Measurements from ENCODE around the gene HSPG2.
A peak's percentile ranks its signal among the peaks of the same experiment; 100 is the strongest.
"Not testable (repeated sequence)": the region's sequence is repeated elsewhere in the genome, so short reads cannot be mapped to it uniquely, and the experiment has no call there.

The HSPG2 gene

DNA sequence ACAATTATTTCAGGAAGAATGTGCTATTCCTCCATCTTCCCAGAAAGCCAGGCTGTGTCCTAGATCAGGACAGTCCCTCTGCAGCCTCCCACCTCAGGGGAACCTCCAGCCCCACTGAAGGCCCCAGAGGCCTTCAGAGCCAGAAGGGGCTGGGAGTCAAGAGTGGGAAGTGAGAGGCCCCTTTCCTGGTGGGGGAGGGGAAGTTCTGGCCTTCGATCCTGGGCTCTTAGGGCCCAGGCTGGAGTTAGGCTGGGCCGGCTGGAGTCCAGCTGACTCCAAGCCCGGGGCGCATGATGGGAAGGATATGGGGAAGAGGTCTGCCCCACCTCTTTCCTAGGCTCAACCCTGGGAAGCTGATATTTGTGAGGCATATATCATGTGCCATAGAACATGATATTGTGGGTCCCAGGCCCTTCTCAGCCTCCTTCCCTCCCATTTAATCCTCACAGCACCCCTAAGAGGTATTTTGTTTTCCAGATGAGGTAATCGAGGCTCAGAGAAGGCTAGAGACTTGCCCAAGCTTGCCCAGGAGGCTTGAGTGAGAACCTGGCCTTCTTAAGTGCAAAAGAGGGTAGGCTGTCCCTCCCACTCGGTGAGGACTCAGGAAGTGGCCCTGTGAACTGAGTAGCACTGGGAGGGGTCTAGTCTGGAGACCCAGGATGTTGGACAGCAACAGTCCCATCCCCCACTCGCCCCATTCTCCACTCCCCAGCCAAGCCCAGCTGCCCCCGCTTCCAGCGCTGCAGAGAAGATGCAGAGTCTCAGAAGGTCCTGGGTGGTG is 18.6 kb upstream of the HSPG2 start:
- no peak for DNase-seq (ENCODE audit: low read depth in 2 of 2)

DNA sequence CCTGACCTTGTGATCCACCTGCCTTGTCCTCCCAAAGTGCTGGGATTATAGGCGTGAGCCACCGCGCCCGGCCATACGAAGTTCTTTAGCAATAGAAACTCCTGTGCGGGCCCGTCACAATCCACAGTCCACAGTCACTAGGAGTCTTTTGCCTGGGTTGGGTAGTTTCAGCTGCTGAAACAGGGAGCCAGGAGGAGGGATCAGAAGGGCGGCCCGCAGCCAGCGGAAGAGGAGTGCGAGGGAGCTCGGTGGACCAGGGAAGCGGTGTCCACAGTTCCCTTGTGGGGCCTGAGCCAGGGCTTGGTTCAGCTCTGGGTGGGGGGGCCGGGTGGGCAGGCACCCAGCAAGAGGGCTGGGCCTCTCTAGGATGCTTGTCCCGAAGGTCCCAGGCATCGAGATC is 17.9 kb upstream of the HSPG2 start:
- no peak for DNase-seq (ENCODE audit: low read depth in 2 of 2)

DNA sequence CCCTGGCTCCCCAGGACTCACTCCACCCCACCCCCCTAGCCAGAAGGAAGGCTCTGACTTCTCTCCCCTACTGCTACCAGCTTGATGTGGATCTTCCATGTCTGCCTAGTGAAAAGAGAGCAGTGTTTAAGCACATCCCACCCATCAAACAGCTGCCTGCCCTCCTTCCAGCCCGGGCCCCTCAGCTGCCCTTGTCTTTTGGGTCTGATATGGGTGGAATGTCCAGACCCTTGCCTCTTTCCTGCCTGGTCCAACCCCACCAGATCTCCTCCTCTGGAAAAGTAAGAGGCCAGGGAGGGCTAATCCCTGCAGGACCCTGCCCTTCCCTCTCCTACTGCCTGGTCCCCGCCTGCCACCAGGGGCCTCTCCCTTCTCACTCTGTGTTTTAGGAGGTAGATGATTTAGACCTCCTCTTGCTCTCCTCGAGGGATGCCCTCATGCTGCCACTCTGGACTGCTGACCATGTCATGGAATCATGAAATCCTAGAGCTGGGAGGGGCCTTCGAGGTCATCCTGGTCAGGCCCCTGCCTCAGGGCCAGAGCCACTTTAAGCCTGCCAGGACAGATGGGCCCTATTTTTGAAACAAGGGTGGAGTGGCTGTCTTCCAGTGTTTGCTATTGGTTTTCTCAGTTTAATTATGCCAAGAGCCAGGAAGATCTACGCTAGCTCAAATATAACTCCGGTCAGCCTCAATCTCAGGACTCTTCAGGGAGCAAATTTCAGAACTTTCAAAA is 15.8 kb upstream of the HSPG2 start:
- DNase-seq (ENCODE audit: low read depth in 2 of 2): no peak

DNA sequence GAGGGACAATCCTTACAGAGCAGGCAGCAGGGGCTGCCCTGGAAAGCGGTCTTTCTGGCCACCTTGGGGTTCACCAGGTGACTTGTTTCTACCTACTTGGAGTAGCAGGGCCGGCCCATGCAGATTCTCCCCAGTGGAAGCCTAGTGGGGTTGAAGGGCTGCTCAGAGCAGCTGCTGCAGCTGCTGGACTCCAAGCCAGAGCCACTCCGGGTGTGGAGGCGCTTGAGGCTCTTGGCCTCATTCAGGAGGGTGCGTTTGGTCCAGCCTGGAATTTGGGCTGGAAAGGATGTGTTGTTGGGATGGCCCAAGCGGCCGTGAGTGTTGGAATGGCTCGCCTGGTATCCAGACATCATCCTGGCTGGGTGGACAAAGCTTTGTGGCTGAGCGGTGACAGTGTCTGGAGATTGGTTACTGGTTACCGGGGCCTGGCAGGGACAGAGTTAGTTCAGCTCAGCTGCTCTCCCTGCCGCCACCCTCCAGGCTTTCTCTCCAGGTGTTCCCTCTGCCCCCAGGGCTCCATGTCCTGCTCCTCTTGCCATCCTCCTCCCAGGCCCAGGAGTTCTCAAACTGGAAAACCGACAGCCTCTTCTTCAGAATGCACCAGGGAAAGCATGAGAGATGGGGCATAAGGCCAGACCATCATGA is 14.2 kb upstream of the HSPG2 start:
- no peak for DNase-seq (ENCODE audit: low read depth in 2 of 2)

DNA sequence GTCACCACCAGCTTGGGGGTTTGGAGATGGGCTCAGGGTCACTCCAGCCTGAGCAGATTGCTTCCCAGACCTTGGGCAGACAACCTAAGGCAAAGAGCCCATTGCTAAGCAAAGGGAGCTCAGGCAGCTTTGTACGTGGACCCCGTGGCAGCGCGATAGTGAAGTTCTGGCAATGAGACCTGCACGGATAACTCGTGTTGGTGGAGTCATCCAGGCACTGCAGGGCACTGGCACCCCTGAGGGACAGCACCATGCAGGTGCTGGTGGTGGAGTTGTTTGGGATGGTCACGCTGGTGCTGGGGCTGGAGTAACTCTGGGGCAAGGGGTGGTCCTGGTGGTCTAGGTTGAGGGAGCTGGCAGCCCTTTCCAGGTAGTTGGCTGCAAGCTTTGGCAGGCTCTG is 13.6 kb upstream of the HSPG2 start:
- DNase-seq (ENCODE audit: low read depth in 2 of 2): no peak

DNA sequence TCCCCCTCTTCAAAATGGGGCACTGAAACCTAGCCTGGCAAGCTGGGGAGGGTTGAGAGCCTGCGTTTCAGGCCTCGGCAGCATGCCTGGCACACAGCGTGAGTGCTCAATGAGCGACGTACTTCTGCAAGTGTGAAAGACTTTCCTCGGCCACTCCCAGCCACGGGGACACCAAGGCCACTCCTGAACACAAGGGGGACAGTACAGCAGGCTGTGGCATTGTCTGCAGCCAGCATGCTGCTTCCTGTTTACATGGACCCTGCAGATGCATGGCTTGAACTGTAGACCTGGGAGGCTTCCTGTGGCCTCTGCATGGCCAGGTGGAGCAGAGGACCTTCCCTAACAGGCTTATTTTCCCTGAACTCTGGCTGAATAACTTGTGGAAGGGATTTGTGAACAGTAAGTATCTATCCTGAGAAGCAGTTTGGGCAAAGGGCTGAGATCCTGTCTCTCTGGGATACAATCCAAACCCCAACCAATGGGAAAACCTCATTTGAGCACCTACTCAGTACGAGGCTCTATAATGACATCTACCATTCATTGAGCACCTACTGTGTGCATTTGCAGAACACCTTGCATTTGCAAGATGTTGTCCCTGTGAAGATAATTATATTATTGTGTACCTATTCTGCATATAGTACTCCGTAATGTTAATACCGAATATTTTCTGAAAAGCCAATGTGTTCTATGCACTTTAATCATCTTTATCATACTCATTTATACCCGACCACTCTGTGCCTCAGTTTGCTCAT is 9.9 kb upstream of the HSPG2 start:
- DNase-seq (ENCODE audit: low read depth in 2 of 2): no peak

DNA sequence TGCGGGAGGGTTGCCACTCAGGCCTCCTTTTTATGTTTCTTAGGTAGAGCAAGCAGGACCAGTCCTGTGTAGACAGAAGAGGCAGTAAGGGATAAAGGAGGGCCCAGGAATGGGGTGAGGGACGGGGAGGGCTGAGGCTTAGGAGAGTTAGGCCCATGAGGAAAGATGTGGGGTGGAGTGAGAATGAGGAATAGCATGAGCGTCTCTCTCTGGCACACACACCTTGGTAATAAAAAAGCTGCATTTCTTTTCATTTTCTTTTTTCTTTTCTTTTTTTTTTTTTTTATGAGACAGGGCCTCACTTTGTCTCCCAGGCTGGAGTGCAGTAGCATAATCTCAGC is 7.6 kb upstream of the HSPG2 start:
- DNase-seq (ENCODE audit: low read depth in 2 of 2): no peak

DNA sequence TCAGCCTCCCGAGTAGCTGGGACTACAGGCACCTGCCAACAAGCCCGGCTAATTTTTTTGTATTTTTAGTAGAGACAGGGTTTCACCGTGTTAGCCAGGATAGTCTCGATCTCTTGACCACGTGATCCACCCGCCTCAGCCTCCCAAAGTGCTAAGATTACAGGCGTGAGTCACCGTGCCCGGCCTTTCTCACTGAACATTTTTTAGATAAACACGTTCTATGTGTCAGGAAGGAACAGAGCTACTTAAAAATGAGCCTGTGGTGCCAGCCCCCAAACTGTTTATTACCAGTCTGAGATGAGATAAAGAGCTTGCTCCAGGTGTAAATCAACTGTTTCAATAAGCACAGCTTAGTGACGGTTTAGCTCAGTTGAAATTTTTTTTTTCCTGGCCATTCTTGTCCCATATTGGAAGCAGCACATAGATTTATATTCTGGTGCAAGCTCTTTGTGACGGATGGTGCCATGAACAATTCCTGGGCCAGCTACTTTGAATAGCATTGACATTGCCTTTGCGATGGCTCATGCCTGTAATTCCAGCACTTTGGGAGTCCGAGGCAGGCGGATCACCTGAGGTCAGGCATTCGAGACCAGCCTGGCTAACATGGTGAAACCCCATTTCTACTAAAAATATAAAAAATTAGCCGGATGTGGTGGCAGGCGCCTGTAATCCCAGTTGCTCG is 6.0 kb upstream of the HSPG2 start:
- not testable (repeated sequence) for DNase-seq (ENCODE audit: low read depth in 2 of 2)

DNA sequence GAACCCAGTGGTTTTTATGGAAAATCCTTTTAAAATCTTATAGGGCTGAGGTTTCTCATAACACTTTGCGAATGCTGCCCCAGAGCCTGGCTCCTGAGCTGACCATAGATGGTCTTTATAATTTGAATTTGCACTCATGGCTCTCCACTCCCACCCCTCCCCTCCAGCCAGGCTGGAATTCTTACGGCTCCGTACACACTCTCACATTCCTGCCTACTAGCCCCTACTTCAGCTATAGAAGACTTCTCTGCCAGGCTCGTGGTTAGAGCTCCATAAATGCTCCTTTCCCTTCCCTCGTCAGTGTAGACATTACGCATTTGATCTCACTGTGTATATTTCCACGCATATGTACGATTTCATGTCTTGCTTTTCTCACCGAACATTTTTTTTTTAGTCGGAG is 5.4 kb upstream of the HSPG2 start:
- DNase-seq (ENCODE audit: low read depth in 2 of 2): no peak

DNA sequence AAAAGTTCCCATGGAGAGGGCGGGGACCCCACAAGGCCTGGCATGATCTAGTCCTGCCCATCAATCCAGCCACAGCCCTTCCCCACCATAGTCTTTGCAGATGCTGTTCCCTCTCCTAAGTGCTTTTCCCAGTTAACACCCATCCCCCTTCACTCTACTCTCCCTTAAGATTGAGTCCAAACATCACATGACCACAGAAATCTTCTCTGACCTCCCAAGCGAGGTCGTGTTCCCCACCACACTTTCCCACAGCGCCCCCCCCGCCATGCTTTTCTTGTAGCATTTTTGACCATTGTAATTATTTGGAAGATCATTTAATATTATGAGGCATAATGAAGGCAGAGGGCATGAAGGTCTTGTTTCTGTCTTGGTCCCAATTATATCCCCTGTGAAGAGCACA is 4.3 kb upstream of the HSPG2 start:
- no peak for DNase-seq (ENCODE audit: low read depth in 2 of 2)

DNA sequence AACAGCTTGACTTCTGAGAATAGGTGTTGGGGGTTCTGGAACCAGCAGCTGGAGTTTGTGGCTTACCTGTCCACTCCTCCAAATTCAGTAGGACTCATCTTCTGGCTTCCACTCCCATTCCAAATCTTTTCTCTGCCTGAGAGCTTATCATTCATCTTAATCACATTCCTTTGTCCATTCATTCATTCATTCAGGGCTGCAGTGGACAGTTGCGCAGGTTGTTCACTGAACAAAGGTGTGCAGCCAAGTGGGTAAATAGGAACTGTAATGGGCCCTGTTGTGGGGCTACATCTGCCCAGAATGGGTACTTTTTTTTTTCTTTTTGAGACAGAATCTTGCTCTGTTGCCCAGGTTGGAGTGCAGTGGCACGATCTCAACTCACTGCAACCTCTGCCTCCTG is 3.4 kb upstream of the HSPG2 start:
- DNase-seq (ENCODE audit: low read depth in 2 of 2): no peak

DNA sequence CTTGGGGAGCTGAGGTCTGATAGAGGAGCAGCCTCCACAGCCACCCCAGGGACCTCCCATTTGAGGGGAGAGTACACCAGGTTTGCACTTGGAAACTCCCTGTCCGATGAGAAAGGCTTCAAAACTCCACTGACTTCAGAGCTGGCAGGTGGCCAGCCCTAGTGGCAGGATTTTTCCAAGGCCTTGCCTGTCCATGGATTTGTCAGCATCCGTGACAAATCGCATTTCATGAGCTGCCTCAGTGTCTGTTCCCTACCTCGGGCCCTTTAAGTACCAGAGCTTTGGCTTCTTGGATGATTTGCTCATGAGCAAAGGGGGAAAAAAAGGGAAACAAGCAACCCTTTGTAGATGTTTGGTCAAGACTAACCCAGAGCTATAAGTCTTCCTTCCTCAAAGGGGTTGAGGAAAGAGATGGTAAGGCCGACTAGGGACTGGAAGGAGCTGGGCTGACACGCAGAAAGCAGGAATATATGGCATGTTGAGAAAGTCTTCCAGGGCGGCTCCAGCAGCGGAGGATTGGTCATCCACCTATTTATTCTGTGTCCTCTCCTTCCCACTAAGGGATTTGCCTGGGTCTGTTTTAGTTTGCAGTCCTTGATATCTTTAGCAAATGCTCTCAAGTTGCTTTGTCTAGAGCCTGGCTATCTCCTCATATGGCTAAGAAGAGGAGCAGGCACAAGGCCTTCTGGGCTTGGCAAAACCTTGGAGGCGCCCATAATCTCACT is 2.7 kb upstream of the HSPG2 start:
- DNase-seq (ENCODE audit: low read depth in 2 of 2): no peak

DNA sequence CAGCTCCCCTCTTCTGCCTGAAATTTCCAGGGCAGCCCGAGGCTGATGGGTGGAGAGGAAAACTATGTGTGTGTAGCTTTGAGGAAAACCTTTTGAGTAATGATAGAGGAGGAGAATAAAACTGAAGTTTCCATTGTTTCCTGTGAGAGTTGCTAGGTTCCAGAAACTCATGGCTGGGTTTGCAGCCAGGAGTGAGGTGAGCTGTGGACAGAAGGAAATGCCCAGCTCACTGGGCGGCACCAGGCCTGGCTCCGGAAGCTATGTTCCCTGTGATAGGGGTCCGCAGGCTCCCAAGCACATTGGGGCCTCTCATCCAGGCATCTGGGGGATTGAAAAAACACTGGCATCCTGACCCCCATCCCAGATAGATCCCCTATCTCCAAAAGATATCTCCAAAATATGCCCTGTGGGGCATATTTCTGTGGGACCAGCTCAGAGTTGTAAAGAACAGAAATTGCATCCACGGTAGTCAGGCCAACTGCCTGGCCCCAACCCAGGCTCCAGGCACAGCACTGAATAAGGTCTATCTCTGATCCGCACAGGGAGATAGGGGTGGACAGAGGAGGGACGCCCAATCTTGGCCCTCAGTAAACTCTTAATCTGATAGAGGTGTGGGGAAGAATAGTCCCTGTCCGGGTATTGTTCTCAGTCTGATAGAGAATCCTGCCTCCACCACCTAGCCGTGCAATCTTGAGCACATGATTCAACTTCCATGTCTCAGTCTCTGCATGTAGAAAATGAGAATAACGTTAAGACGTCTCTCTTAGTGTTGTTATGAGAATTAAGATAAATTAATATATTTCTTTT is 1.8 kb upstream of the HSPG2 start:
- DNase-seq (ENCODE audit: low read depth in 2 of 2): no peak

DNA sequence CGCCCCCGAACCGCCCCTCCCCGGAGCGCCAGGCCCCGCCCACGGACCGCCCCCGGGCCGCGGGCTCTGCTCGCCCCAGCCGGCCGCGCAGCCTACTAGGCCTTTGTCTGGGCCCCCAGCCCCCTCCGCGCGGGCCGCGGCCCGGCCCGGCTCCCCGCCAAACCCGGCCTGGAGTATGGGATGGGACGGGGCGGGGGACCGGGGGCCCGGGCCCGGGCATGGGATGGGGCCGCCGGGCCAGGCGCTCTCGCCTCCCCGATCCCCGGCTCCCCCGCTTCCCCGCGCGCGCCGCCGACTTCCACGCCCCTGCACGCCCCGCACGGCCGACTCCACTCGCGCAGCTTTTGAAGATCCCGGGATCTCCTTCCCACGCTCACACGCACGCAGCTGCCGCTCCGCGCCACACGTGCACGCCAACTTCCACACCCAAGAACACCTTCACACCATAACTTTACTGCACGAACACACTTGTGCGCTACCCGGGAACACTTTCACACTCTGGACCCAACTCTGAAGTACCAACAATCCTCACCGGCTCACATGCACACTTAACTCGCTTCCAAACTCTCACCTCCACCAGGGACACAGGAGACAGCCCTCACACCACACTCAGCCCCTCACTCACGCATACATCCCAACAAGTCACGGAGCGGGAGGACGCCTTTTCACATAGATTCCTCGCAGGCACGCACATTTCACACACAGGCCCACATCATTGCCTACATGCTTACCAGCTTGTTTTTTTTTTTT is 437 bp upstream of the HSPG2 start:
- DNase-seq (ENCODE audit: low read depth in 2 of 2): peak; percentile 25 to 44

DNA sequence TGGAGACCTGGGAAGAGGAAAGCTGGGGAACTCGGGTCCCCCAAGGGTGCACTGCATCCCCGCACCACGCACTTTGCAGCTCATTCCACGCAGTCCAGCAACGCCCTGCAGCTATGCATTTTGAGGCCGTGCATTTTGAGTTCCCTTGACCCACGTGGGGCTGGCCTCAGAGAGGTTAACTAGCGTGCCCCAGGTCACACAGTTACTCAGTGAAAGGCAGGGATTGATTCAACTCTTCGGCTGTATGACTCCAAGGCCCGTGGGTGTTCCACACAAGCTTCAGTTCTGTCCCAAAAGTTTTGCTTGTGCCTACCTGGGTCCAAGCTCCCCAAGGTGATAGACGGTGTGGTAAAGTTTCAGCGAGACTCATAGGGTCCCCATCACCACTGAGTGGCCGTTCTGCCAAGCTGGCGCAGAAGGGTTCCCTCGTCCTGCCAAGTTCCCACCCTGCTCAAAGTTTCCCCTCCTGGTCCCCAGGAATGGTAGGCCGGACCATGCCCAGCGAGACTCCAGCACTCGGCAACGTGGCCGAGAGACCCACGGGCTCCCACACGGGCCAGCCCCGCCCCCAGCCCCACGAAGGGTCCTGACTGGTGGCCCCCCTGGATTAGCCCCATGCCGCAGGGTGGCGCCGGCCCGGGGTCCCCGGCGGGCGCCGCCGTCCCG is 611 bp downstream of the HSPG2 start:
- no peak for DNase-seq (ENCODE audit: low read depth in 2 of 2)

DNA sequence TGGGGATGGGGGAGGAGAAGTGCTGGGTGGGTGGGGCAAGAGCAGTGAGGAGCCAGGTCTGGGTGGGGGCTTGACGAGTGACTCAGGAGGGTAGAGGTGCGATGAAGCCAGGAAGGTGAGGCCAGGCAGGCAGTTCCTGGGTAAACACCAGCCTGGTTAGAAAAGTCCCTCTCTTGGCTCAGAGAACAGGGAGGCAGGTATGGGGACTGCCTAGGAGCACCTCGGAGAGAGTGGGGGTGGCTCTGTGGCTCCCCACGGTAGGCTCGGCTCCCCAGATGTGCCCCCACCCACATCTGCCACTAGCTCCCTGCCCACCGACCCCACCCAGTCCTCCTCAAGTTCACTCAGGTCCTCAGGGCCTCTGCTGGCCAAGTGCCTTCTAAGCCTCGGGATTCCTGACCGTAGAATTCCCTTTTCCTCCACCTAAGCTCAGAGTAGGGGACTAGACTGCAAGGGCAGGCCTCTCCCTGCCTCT is 1.2 kb downstream of the HSPG2 start:
- no peak for DNase-seq (ENCODE audit: low read depth in 2 of 2)

DNA sequence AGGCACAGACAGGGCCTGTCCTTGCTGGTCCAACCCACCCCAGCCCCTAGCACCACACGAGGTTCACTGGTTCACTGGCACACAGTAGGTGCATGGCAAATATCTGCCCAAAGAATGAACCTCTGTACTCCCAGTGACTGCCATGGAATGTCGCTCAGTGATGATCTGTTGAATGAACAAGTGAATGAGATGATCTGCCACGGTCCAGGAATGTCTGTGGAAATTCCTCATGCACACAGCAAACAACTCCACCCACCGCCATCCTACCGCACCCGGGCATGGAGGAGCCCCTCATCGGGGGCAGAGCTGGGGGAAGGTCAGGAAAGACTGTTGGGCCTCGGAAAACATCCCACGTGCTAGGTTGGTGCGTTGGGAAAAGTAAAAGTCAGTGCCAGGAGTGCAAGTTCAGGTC is 1.7 kb downstream of the HSPG2 start:
- no peak for DNase-seq (ENCODE audit: low read depth in 2 of 2)

DNA sequence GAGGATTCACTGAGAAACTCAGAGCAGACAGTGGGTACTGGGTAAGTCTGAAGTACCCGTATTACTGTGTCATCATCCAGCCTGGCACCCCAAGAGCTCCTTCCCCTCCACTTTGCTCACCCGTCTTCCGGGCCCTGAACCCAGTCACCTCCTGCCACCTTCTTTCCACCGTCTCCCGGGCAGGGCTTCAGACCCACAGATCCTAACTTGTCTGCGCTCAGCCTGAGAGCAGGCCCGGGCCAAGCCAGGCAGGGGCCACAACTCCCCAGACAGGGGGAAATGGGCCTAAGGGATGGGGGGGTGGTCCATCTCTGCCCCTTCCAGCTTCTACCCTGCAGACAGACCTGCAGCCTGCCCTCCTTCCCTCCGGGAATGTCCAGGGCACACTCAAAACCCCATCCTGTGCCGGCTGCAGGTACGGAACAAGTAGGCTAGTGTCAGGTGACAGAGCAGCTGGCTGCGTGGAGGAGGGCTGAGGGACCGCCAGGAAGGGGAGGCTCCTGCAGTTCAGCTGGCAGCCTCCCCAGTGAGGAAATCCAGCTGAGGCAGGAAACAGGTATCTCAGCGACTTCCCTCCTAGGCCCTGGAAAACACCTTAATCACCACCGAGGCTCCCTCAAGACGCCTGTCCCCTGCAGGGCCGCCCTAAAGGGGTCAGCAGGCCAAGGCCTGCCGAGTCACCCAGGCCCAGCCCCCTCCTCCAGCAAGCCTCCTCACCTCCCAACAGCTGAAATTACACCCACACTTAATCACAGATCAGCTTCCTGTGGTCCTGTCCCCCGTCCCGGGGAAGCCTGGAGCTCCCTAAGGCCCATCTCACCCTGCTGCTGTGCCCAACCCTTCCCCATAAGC is 3.5 kb downstream of the HSPG2 start:
- no peak for DNase-seq (ENCODE audit: low read depth in 2 of 2)

Data from stimulated activated CD4-positive, alpha-beta T cell treated with anti-CD3 and anti-CD28 coated beads, Interleukin-12 subunit alpha, Interleukin-12 subunit beta, amount 100 ng/mL, for 24 hours (primary cell).